Stimulated activated CD4-positive, alpha-beta T cell treated with anti-CD3 and anti-CD28 coated beads, TNF-alpha, amount 100 ng/mL, for 48 hours (primary cell): ENCODE data around the gene TTLL8.

Experiments
- DNase-seq, 3 donors: peaks; one replicate each; pipeline ENCODE4 v3.0.0-alpha.2; 2020; ENCODE audit warnings: low read depth in 3 of 3

The TTLL8 gene

GRCh38 chr22:50082961-50083461 lies 24.9 kb upstream of the TTLL8 start:
- no peak for DNase-seq

GRCh38 chr22:50082197-50082715 lies 24.2 kb upstream of the TTLL8 start:
- DNase-seq = no peak

GRCh38 chr22:50081426-50082196 lies 23.5 kb upstream of the TTLL8 start:
- no peak for DNase-seq

- DNase-seq = no peak
Measured at GRCh38 chr22:50080077-50080465, 22.0 kb upstream of the TTLL8 start.

GRCh38 chr22:50078761-50079160 lies 20.7 kb upstream of the TTLL8 start:
- DNase-seq = no peak

GRCh38 chr22:50078246-50078645 lies 20.1 kb upstream of the TTLL8 start:
- no peak for DNase-seq

- DNase-seq = no peak
Measured at GRCh38 chr22:50076646-50077535, 18.8 kb upstream of the TTLL8 start.

- no peak for DNase-seq
Measured at GRCh38 chr22:50074551-50075530, 16.7 kb upstream of the TTLL8 start.

- no peak for DNase-seq
Measured at GRCh38 chr22:50074056-50074455, 16.0 kb upstream of the TTLL8 start.

- DNase-seq = no peak
Measured at GRCh38 chr22:50072714-50073538, 14.8 kb upstream of the TTLL8 start.

GRCh38 chr22:50072167-50072555 lies 14.1 kb upstream of the TTLL8 start:
- no peak for DNase-seq

GRCh38 chr22:50071432-50072166 lies 13.5 kb upstream of the TTLL8 start:
- DNase-seq = no peak

- no peak for DNase-seq
Measured at GRCh38 chr22:50070366-50070765, 12.3 kb upstream of the TTLL8 start.

- no peak for DNase-seq
Measured at GRCh38 chr22:50068096-50068495, 10.0 kb upstream of the TTLL8 start.

GRCh38 chr22:50067244-50067643 lies 9.1 kb upstream of the TTLL8 start:
- DNase-seq = no peak

- no peak for DNase-seq
Measured at GRCh38 chr22:50064453-50064852, 6.4 kb upstream of the TTLL8 start.

- no peak for DNase-seq
Measured at GRCh38 chr22:50063589-50064393, 5.7 kb upstream of the TTLL8 start.

- DNase-seq = no peak
Measured at GRCh38 chr22:50062509-50063135, 4.5 kb upstream of the TTLL8 start.
